Tibial nerve (tissue), 4 donors: Measurements from ENCODE around the gene TGIF2. TPM values are rescaled to one million over a fixed set of nuclear protein-coding genes. Genes with fewer than 3 reads are reported as not detected.

Experiments used
- DNase-seq, 2 donors: peaks; one replicate each; pipeline ENCODE4 v3.0.0-alpha.2; 2019; ENCODE audit warnings: low spot score in 2 of 2
- H3K27ac ChIP-seq, 4 donors: fragments of 200-600 bp; sonication (generic) in 3 of 4; one replicate each; pipeline ENCODE4 v1.5.1; 2017 to 2019; ENCODE audit warnings: mild to moderate bottlenecking in 1 of 4
- H3K27me3 ChIP-seq, 2 donors: fragments of 200-600 bp; sonication (generic) in 1 of 2; one replicate each; pipeline versions ENCODE4 v1.5.1 to v1.6.0; 2017 to 2019
- H3K36me3 ChIP-seq, 3 donors: fragments of 200-600 bp; sonication (generic); one replicate each; pipeline ENCODE4 v1.5.1; 2018 to 2019
- H3K4me1 ChIP-seq, 4 donors: fragments of 200-600 bp; sonication (generic) in 3 of 4; one replicate each; pipeline ENCODE4 v1.5.1; 2017 to 2019
- H3K4me3 ChIP-seq, 4 donors: fragments of 200-600 bp; sonication (generic) in 3 of 4; one replicate each; pipeline ENCODE4 v1.5.1; 2017 to 2019; ENCODE audit warnings: mild to moderate bottlenecking in 1 of 4, moderate library complexity in 1 of 4
- H3K9me3 ChIP-seq, 4 donors: fragments of 200-600 bp; sonication (generic) in 3 of 4; one replicate each; pipeline ENCODE4 v1.5.1; 2017 to 2019
- CTCF ChIP-seq, 5 experiments: fragments of 200-600 bp in 3 of 5; fragments of 450-650 bp in 2 of 5; sonication (generic) in 3 of 5; IDR thresholded peaks; one replicate each; pipeline ENCODE4 v1.5.1; 2016 to 2019; ENCODE audit warnings: antibody characterized with exemption in 5 of 5, mild to moderate bottlenecking in 3 of 5, moderate library complexity in 2 of 5
- EP300 ChIP-seq, 2 donors: sonication (generic); formaldehyde crosslinking; IDR thresholded peaks; one replicate each; pipeline ENCODE4 v1.6.1; 2017; ENCODE audit warnings: antibody characterized with exemption in 2 of 2, mild to moderate bottlenecking in 1 of 2
- POLR2A ChIP-seq, 2 donors: fragments of 450-650 bp; IDR thresholded peaks; one replicate each; pipeline ENCODE4 v1.6.1; 2017; ENCODE audit warnings: antibody characterized with exemption in 2 of 2, mild to moderate bottlenecking in 2 of 2, moderate library complexity in 2 of 2
- WGBS, 2 donors: methylation state at CpG; one replicate each; pipeline ENCODE4 v1.1.5; 2018; 5-methylcytosine and 5-hydroxymethylcytosine counted together
- total RNA-seq, 4 donors: library from RNA; depleted of rRNA; stranded (reverse); fragments of >200 nt; gene quantifications; one replicate each; pipeline ENCODE4 v1.1.0, GENCODE V29; 2016

The TGIF2 gene
- total RNA-seq, 4 donors from 2014 or later, result 13.2 to 27.7 (median 19.6) TPM

GRCh38 chr20:36543184-36544133 is 29.9 kb upstream of the TGIF2 start:
- Histone ChIP-seq H3K36me3 (peaks cover 0 to 36% (median 0%) of the 10 kb centered on the region in 3 donors), H3K4me3 (peak overlapping the region; percentile 60 to 82 (median 70)), H3K9me3 (no peaks in the 10 kb centered on the region), H3K27me3 (no peaks in the 10 kb centered on the region), H3K27ac (peak overlapping the region; percentile 87 to 98 (median 94)), H3K4me1 (peaks cover 0 to 67% (median 23%) of the 10 kb centered on the region in 4 donors)
- DNase-seq, result peak; percentile 93 to 95
- WGBS, 2 donors, result 37 to 49% methylated on average over 13 to 14 of the region's 14 CpGs
- TF ChIP-seq CTCF (IDR thresholded peaks at IDR 0.05) (no peak), EP300 (IDR thresholded peaks at IDR 0.05) (peak; percentile 52 to 88), POLR2A (IDR thresholded peaks at IDR 0.05) (peak in 1 of 2 donors; percentile 51)

GRCh38 chr20:36544134-36545018 is 29.0 kb upstream of the TGIF2 start:
- no peak for DNase-seq
- H3K4me3 ChIP-seq, result peak overlapping the region in 3 of 4 donors; percentile 60 to 82 (median 78)
- H3K4me1 ChIP-seq, result peaks cover 0 to 64% (median 23%) of the 10 kb centered on the region in 4 donors
- TF ChIP-seq EP300 (IDR thresholded peaks at IDR 0.05), result peak in 1 of 2 donors; percentile 12
- TF ChIP-seq POLR2A (IDR thresholded peaks at IDR 0.05), result no peak
- TF ChIP-seq CTCF (IDR thresholded peaks at IDR 0.05), result peak in 1 of 5 experiments; percentile 15
- peaks cover 0 to 45% (median 0%) of the 10 kb centered on the region in 3 donors for H3K36me3 ChIP-seq
- no peaks in the 10 kb centered on the region for H3K27me3 ChIP-seq
- peak overlapping the region; percentile 87 to 98 (median 94) for H3K27ac ChIP-seq
- no peaks in the 10 kb centered on the region for H3K9me3 ChIP-seq
- WGBS, 2 donors, result 53 to 58% methylated on average over 13 to 15 of the region's 15 CpGs

- H3K27ac ChIP-seq, result peak overlapping the region in 3 of 4 donors; percentile 28 to 98 (median 97)
- peaks cover 0 to 50% (median 0%) of the 10 kb centered on the region in 3 donors for H3K36me3 ChIP-seq
- no peaks in the 10 kb centered on the region for H3K27me3 ChIP-seq
- DNase-seq, result no peak
- no peak overlapping the region for H3K4me3 ChIP-seq
- H3K9me3 ChIP-seq, result no peaks in the 10 kb centered on the region
- no peak for TF ChIP-seq POLR2A (IDR thresholded peaks at IDR 0.05)
- TF ChIP-seq CTCF (IDR thresholded peaks at IDR 0.05), result no peak
- TF ChIP-seq EP300 (IDR thresholded peaks at IDR 0.05), result no peak
- WGBS, 2 donors, result 58 to 59% methylated on average over 14 of the region's 14 CpGs
- peaks cover 0 to 69% (median 26%) of the 10 kb centered on the region in 4 donors for H3K4me1 ChIP-seq
Measured at GRCh38 chr20:36546111-36546736, 27.2 kb upstream of the TGIF2 start.

GRCh38 chr20:36547186-36548005 is 26.0 kb upstream of the TGIF2 start:
- no peak overlapping the region for H3K4me3 ChIP-seq
- no peak for DNase-seq
- TF ChIP-seq EP300 (IDR thresholded peaks at IDR 0.05), result no peak
- TF ChIP-seq CTCF (IDR thresholded peaks at IDR 0.05), result no peak
- no peak for TF ChIP-seq POLR2A (IDR thresholded peaks at IDR 0.05)
- no peaks in the 10 kb centered on the region for H3K9me3 ChIP-seq
- WGBS, 2 donors, result 70 to 74% methylated on average over 12 of the region's 12 CpGs
- H3K27ac ChIP-seq, result peak overlapping the region in 1 of 4 donors; percentile 2
- H3K4me1 ChIP-seq, result peaks cover 0 to 67% (median 24%) of the 10 kb centered on the region in 4 donors
- no peaks in the 10 kb centered on the region for H3K27me3 ChIP-seq
- H3K36me3 ChIP-seq, result peaks cover 0 to 50% (median 0%) of the 10 kb centered on the region in 3 donors
